ENCODE data around the gene CLDND1. TPM values are rescaled to one million over a fixed set of nuclear protein-coding genes. Genes with fewer than 3 reads are reported as not detected.

The CLDND1 gene
- total and polyA plus RNA-seq, 2 experiments from 2014 or later = 59.8 to 92.7 TPM

GRCh38 chr3:98513091-98513511 lies 9.6 kb downstream of the CLDND1 start (continued):
- TF ChIP-seq, protein P1, sequence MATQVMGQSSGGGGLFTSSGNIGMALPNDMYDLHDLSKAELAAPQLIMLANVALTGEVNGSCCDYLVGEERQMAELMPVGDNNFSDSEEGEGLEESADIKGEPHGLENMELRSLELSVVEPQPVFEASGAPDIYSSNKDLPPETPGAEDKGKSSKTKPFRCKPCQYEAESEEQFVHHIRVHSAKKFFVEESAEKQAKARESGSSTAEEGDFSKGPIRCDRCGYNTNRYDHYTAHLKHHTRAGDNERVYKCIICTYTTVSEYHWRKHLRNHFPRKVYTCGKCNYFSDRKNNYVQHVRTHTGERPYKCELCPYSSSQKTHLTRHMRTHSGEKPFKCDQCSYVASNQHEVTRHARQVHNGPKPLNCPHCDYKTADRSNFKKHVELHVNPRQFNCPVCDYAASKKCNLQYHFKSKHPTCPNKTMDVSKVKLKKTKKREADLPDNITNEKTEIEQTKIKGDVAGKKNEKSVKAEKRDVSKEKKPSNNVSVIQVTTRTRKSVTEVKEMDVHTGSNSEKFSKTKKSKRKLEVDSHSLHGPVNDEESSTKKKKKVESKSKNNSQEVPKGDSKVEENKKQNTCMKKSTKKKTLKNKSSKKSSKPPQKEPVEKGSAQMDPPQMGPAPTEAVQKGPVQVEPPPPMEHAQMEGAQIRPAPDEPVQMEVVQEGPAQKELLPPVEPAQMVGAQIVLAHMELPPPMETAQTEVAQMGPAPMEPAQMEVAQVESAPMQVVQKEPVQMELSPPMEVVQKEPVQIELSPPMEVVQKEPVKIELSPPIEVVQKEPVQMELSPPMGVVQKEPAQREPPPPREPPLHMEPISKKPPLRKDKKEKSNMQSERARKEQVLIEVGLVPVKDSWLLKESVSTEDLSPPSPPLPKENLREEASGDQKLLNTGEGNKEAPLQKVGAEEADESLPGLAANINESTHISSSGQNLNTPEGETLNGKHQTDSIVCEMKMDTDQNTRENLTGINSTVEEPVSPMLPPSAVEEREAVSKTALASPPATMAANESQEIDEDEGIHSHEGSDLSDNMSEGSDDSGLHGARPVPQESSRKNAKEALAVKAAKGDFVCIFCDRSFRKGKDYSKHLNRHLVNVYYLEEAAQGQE (IDR thresholded peaks at IDR 0.05; ENCODE audit: unreplicated experiment) = no peak
- TF ChIP-seq STAT1 (IDR thresholded peaks at IDR 0.05; ENCODE audit: unreplicated experiment) = no peak
- TF ChIP-seq EZH2 (IDR thresholded peaks at IDR 0.05; ENCODE audit: low read depth, unreplicated experiment) = no peak
- no peak for TF ChIP-seq POLR2AphosphoS5 (IDR thresholded peaks at IDR 0.05; ENCODE audit: low read depth)
- TF ChIP-seq ETS1 (IDR thresholded peaks at IDR 0.05) = no peak

- DNase-seq (ENCODE audit: low spot score) (no peak), ATAC-seq (no peak)
- no peak overlapping the region for H2AFZ ChIP-seq
- no peak overlapping the region for H3K4me3 ChIP-seq
- no peak for TF ChIP-seq STAT1 (IDR thresholded peaks at IDR 0.05; ENCODE audit: unreplicated experiment)
- no peak for TF ChIP-seq CREB1 (CRISPR knock-in tag; IDR thresholded peaks at IDR 0.05; ENCODE audit: low read depth)
- TF ChIP-seq, protein P2, sequence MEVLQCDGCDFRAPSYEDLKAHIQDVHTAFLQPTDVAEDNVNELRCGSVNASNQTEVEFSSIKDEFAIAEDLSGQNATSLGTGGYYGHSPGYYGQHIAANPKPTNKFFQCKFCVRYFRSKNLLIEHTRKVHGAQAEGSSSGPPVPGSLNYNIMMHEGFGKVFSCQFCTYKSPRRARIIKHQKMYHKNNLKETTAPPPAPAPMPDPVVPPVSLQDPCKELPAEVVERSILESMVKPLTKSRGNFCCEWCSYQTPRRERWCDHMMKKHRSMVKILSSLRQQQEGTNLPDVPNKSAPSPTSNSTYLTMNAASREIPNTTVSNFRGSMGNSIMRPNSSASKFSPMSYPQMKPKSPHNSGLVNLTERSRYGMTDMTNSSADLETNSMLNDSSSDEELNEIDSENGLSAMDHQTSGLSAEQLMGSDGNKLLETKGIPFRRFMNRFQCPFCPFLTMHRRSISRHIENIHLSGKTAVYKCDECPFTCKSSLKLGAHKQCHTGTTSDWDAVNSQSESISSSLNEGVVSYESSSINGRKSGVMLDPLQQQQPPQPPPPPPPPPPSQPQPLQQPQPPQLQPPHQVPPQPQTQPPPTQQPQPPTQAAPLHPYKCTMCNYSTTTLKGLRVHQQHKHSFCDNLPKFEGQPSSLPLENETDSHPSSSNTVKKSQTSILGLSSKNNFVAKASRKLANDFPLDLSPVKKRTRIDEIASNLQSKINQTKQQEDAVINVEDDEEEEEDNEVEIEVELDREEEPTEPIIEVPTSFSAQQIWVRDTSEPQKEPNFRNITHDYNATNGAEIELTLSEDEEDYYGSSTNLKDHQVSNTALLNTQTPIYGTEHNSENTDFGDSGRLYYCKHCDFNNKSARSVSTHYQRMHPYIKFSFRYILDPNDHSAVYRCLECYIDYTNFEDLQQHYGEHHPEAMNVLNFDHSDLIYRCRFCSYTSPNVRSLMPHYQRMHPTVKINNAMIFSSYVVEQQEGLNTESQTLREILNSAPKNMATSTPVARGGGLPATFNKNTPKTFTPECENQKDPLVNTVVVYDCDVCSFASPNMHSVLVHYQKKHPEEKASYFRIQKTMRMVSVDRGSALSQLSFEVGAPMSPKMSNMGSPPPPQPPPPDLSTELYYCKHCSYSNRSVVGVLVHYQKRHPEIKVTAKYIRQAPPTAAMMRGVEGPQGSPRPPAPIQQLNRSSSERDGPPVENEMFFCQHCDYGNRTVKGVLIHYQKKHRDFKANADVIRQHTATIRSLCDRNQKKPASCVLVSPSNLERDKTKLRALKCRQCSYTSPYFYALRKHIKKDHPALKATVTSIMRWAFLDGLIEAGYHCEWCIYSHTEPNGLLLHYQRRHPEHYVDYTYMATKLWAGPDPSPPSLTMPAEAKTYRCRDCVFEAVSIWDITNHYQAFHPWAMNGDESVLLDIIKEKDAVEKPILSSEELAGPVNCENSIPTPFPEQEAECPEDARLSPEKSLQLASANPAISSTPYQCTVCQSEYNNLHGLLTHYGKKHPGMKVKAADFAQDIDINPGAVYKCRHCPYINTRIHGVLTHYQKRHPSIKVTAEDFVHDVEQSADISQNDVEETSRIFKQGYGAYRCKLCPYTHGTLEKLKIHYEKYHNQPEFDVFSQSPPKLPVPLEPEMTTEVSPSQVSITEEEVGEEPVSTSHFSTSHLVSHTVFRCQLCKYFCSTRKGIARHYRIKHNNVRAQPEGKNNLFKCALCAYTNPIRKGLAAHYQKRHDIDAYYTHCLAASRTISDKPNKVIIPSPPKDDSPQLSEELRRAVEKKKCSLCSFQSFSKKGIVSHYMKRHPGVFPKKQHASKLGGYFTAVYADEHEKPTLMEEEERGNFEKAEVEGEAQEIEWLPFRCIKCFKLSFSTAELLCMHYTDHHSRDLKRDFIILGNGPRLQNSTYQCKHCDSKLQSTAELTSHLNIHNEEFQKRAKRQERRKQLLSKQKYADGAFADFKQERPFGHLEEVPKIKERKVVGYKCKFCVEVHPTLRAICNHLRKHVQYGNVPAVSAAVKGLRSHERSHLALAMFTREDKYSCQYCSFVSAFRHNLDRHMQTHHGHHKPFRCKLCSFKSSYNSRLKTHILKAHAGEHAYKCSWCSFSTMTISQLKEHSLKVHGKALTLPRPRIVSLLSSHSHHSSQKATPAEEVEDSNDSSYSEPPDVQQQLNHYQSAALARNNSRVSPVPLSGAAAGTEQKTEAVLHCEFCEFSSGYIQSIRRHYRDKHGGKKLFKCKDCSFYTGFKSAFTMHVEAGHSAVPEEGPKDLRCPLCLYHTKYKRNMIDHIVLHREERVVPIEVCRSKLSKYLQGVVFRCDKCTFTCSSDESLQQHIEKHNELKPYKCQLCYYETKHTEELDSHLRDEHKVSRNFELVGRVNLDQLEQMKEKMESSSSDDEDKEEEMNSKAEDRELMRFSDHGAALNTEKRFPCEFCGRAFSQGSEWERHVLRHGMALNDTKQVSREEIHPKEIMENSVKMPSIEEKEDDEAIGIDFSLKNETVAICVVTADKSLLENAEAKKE (CRISPR knock-in tag; IDR thresholded peaks at IDR 0.05) = no peak
- TF ChIP-seq NANOG (IDR thresholded peaks at IDR 0.05; ENCODE audit: borderline replicate concordance) = no peak
- no peak for TF ChIP-seq JUNB (IDR thresholded peaks at IDR 0.05; ENCODE audit: unreplicated experiment)
- TF ChIP-seq EZH2 (IDR thresholded peaks at IDR 0.05; ENCODE audit: low read depth, unreplicated experiment) = no peak
- TF ChIP-seq, protein P1 (IDR thresholded peaks at IDR 0.05; ENCODE audit: unreplicated experiment) = no peak
- no peak for TF ChIP-seq POLR2AphosphoS5 (IDR thresholded peaks at IDR 0.05; ENCODE audit: low read depth)
- H3F3A ChIP-seq (replicated peaks; ENCODE audit: low read depth) = no peaks in the 10 kb centered on the region
- Mint-ChIP-seq H3K4me1 (peaks cover 12% of the 10 kb centered on the region), H3K4me3 (no peak overlapping the region), H3K27ac (no peak overlapping the region), H3K27me3 (ENCODE audit: insufficient read depth, low read depth, poor library complexity) (no peaks in the 10 kb centered on the region), H3K36me3 (ENCODE audit: low read depth) (peaks cover 9% of the 10 kb centered on the region; the same call in 2 of the 3 replicates), H3K9me3 (no peaks in the 10 kb centered on the region)
- peaks cover 10% of the 10 kb centered on the region for H3K4me1 ChIP-seq (ENCODE audit: insufficient read depth)
- H4K20me1 ChIP-seq (replicated peaks; ENCODE audit: insufficient read depth) = 0 out of 2 replicates have a peak, but pooled peaks cover 9% of the 10 kb centered on the region
- H3K27ac ChIP-seq (ENCODE audit: low read depth) = no peak overlapping the region
- H3K9me2 ChIP-seq (ENCODE audit: insufficient read depth) = no peaks in the 10 kb centered on the region
- H3K27me3 ChIP-seq (ENCODE audit: insufficient read depth) = no peaks in the 10 kb centered on the region
- 0 out of 2 replicates have a peak, but pooled peaks cover under 1% of the 10 kb centered on the region for H3K79me2 ChIP-seq (replicated peaks; ENCODE audit: insufficient read depth)
- H3K4me2 ChIP-seq = no peak overlapping the region
- H3K36me3 ChIP-seq (ENCODE audit: insufficient read depth) = no peaks in the 10 kb centered on the region; the same call in 1 of the 2 replicates
Measured at GRCh38 chr3:98512576-98512975, 10.1 kb downstream of the CLDND1 start.

Data from GM23338 (cell line).